ENCODE measurements around the gene TRMU. TPM values are rescaled to one million over a fixed set of nuclear protein-coding genes. Genes with fewer than 3 reads are reported as not detected.
"Not testable (repeated sequence)": the region's sequence is repeated elsewhere in the genome, so short reads cannot be mapped to it uniquely, and the experiment has no call there.

The TRMU gene
- total RNA-seq, 1 donor = 29.1 TPM

- no peak for DNase-seq (ENCODE audit: low read depth in 2 of 3, low spot score in 2 of 3)
Measured at GRCh38 chr22:46380581-46380980, 45.1 kb downstream of the TRMU start.

- DNase-seq (ENCODE audit: low read depth in 2 of 3, low spot score in 2 of 3) = no peak
Measured at GRCh38 chr22:46381142-46381541, 45.6 kb downstream of the TRMU start.

- DNase-seq (ENCODE audit: low read depth in 2 of 3, low spot score in 2 of 3) = no peak
Measured at GRCh38 chr22:46381731-46382130, 46.2 kb downstream of the TRMU start.

- DNase-seq (ENCODE audit: low read depth in 2 of 3, low spot score in 2 of 3) = no peak
Measured at GRCh38 chr22:46382524-46382923, 47.0 kb downstream of the TRMU start.

GRCh38 chr22:46386312-46386711 lies 50.8 kb downstream of the TRMU start:
- DNase-seq (ENCODE audit: low read depth in 2 of 3, low spot score in 2 of 3) = no peak

GRCh38 chr22:46387748-46388147 lies 52.2 kb downstream of the TRMU start:
- DNase-seq (ENCODE audit: low read depth in 2 of 3, low spot score in 2 of 3) = no peak

- no peak for DNase-seq (ENCODE audit: low read depth in 2 of 3, low spot score in 2 of 3)
Measured at GRCh38 chr22:46388647-46389046, 53.1 kb downstream of the TRMU start.

GRCh38 chr22:46389081-46389480 lies 53.6 kb downstream of the TRMU start:
- no peak for DNase-seq (ENCODE audit: low read depth in 2 of 3, low spot score in 2 of 3)

GRCh38 chr22:46390105-46390651 lies 54.7 kb downstream of the TRMU start:
- no peak for DNase-seq (ENCODE audit: low read depth in 2 of 3, low spot score in 2 of 3)

GRCh38 chr22:46390652-46391301 lies 55.3 kb downstream of the TRMU start:
- DNase-seq (ENCODE audit: low read depth in 2 of 3, low spot score in 2 of 3) = no peak

- DNase-seq (ENCODE audit: low read depth in 2 of 3, low spot score in 2 of 3) = no peak
Measured at GRCh38 chr22:46391486-46392136, 56.1 kb downstream of the TRMU start.

GRCh38 chr22:46392137-46392844 lies 56.8 kb downstream of the TRMU start:
- no peak for DNase-seq (ENCODE audit: low read depth in 2 of 3, low spot score in 2 of 3)

GRCh38 chr22:46393873-46394272 lies 58.4 kb downstream of the TRMU start:
- no peak for DNase-seq (ENCODE audit: low read depth in 2 of 3, low spot score in 2 of 3)

GRCh38 chr22:46394622-46395021 lies 59.1 kb downstream of the TRMU start:
- DNase-seq (ENCODE audit: low read depth in 2 of 3, low spot score in 2 of 3) = no peak

GRCh38 chr22:46395145-46395544 lies 59.6 kb downstream of the TRMU start:
- DNase-seq (ENCODE audit: low read depth in 2 of 3, low spot score in 2 of 3) = no peak

GRCh38 chr22:46397049-46397448 lies 61.5 kb downstream of the TRMU start:
- not testable (repeated sequence) for DNase-seq (ENCODE audit: low read depth in 2 of 3, low spot score in 2 of 3)

- DNase-seq (ENCODE audit: low read depth in 2 of 3, low spot score in 2 of 3) = no peak
Measured at GRCh38 chr22:46397514-46397913, 62.0 kb downstream of the TRMU start.

GRCh38 chr22:46397951-46398350 lies 62.4 kb downstream of the TRMU start:
- DNase-seq (ENCODE audit: low read depth in 2 of 3, low spot score in 2 of 3) = no peak

- no peak for DNase-seq (ENCODE audit: low read depth in 2 of 3, low spot score in 2 of 3)
Measured at GRCh38 chr22:46399251-46400024, 63.9 kb downstream of the TRMU start.

- DNase-seq (ENCODE audit: low read depth in 2 of 3, low spot score in 2 of 3) = no peak
Measured at GRCh38 chr22:46401370-46401769, 65.9 kb downstream of the TRMU start.

GRCh38 chr22:46402505-46402904 lies 67.0 kb downstream of the TRMU start:
- DNase-seq (ENCODE audit: low read depth in 2 of 3, low spot score in 2 of 3) = no peak
